SK-N-SH (cell line): ENCODE data around the gene ZBTB7A. TPM values are rescaled to one million over a fixed set of nuclear protein-coding genes. Genes with fewer than 3 reads are reported as not detected.

Experiments used
- CTCF ChIA-PET: fragments of 300-600, 350-600 bp; formaldehyde crosslinking; extraction: SDS; loops from one replicate; lab custom pipeline; 2021; lab: Yijun Ruan, JAX
- POLR2A ChIA-PET: fragments of 350-600 bp; sonication (Branson Sonifier 250); formaldehyde crosslinking; extraction: SDS; loops from one replicate; lab custom pipeline; 2020; ENCODE audit warnings: antibody characterized with exemption, inconsistent platforms; lab: Yijun Ruan, JAX
- DNase-seq: peaks from one replicate; pipeline ENCODE4 v3.0.0; 2012
- H2AFZ ChIP-seq: fragments of 200-600 bp; sonication (generic); 2 replicates; pipeline ENCODE4 v1.8.1; 2016; ENCODE audit warnings: antibody characterized with exemption, mild to moderate bottlenecking, low read depth
- H3F3A ChIP-seq: fragments of 200-600 bp; sonication (generic); replicated peaks from 2 replicates; pipeline ENCODE3; 2016; ENCODE audit warnings: antibody characterized with exemption, mild to moderate bottlenecking; ENCODE audit not compliant: insufficient read depth
- H3K27ac ChIP-seq, 2 experiments: fragments of 200-500 bp in 1 of 2; fragments of 200-600 bp in 1 of 2; sonication (Bioruptor generic) in 1 of 2; sonication (generic), shearing (Covaris generic) in 1 of 2; 2 replicates each; pipeline versions ENCODE4 v1.5.1 to v1.6.1; 2014 to 2016; ENCODE audit warnings: low read depth in 2 of 2, inconsistent platforms in 1 of 2, low read length in 1 of 2, mild to moderate bottlenecking in 1 of 2, mixed read lengths in 1 of 2
- H3K27me3 ChIP-seq: fragments of 200-600 bp; sonication (generic), shearing (Covaris generic); 2 replicates; pipeline ENCODE4 v1.6.1; 2016; ENCODE audit warnings: mixed run types; ENCODE audit not compliant: insufficient read depth
- H3K36me3 ChIP-seq, 2 experiments: fragments of 200-500 bp in 1 of 2; fragments of 200-600 bp in 1 of 2; sonication (Bioruptor generic) in 1 of 2; sonication (generic) in 1 of 2; replicated peaks in 1 of 2; 2 replicates each; pipeline versions ENCODE3 to v1.5.1; 2014 to 2016; ENCODE audit warnings: low read length in 1 of 2, mild to moderate bottlenecking in 1 of 2; ENCODE audit not compliant: insufficient read depth in 2 of 2, control insufficient read depth in 1 of 2
- H3K4me1 ChIP-seq, 2 experiments: fragments of 200-500 bp in 1 of 2; fragments of 200-600 bp in 1 of 2; sonication (Bioruptor generic) in 1 of 2; sonication (generic), shearing (Covaris generic) in 1 of 2; 2 replicates each; pipeline versions ENCODE4 v1.5.1 to v1.6.1; 2014 to 2016; ENCODE audit warnings: low read depth in 1 of 2, low read length in 1 of 2, mixed run types in 1 of 2; ENCODE audit not compliant: insufficient read depth in 2 of 2, control insufficient read depth in 1 of 2
- H3K4me2 ChIP-seq: fragments of 200-600 bp; sonication (generic), shearing (Covaris generic); 2 replicates; pipeline ENCODE4 v1.6.1; 2017; ENCODE audit warnings: mixed run types
- H3K4me3 ChIP-seq, 2 experiments: fragments of 200-500 bp in 1 of 2; fragments of 200-600 bp in 1 of 2; sonication (Bioruptor generic) in 1 of 2; sonication (generic), shearing (Covaris generic) in 1 of 2; 2 replicates each; pipeline versions ENCODE4 v1.5.1 to v1.8.1; 2014 to 2016; ENCODE audit warnings: low read depth in 2 of 2, inconsistent platforms in 1 of 2, low read length in 1 of 2, mild to moderate bottlenecking in 1 of 2, mixed read lengths in 1 of 2, moderate library complexity in 1 of 2
- H3K79me2 ChIP-seq: fragments of 200-600 bp; sonication (generic); 2 replicates; pipeline ENCODE4 v1.8.1; 2017; ENCODE audit warnings: mild to moderate bottlenecking; ENCODE audit not compliant: insufficient read depth
- H3K9ac ChIP-seq: fragments of 200-600 bp; sonication (generic); 2 replicates; pipeline ENCODE4 v1.6.1; 2017; ENCODE audit warnings: mixed run types
- H3K9me2 ChIP-seq: fragments of 200-600 bp; sonication (generic); 2 replicates; pipeline ENCODE4 v1.6.1; 2017; ENCODE audit warnings: mixed run types
- H3K9me3 ChIP-seq: fragments of 200-600 bp; sonication (generic); 2 replicates; pipeline ENCODE4 v1.6.1; 2017; ENCODE audit warnings: mixed run types, mild to moderate bottlenecking, moderate library complexity
- H4K20me1 ChIP-seq: fragments of 200-600 bp; sonication (generic); 2 replicates; pipeline ENCODE4 v1.6.1; 2017; ENCODE audit warnings: mild to moderate bottlenecking, mixed run types; ENCODE audit not compliant: insufficient read depth
- CHD2 ChIP-seq: fragments of 150-350 bp; IDR thresholded peaks from 2 replicates; pipeline ENCODE4 v1.6.1; 2018; ENCODE audit warnings: low read length; ENCODE audit not compliant: partially characterized antibody
- ELF1 ChIP-seq: IDR thresholded peaks from 2 replicates; pipeline ENCODE4 v1.4.0; 2012
- EZH2phosphoT487 ChIP-seq: fragments of 200-600 bp; sonication (generic); IDR thresholded peaks from 2 replicates; pipeline ENCODE4 v1.6.1; 2017; ENCODE audit warnings: low read depth, mixed run types, mild to moderate bottlenecking, antibody characterized with exemption, moderate library complexity, borderline replicate concordance
- FOXJ3 ChIP-seq: sonication (generic); formaldehyde crosslinking; IDR thresholded peaks from 2 replicates; pipeline ENCODE4 v1.5.1; 2020; ENCODE audit warnings: mild to moderate bottlenecking, missing genetic modification reagents
- GABPA ChIP-seq: IDR thresholded peaks from 2 replicates; pipeline ENCODE4 v1.4.0; 2012; ENCODE audit warnings: low read depth, mild to moderate bottlenecking
- GATA2 ChIP-seq: sonication (generic); formaldehyde crosslinking; IDR thresholded peaks from 2 replicates; pipeline ENCODE4 v1.5.0; 2020; ENCODE audit warnings: mild to moderate bottlenecking, missing genetic modification reagents
- IRF3 ChIP-seq: fragments of 150-350 bp; IDR thresholded peaks from 2 replicates; pipeline ENCODE4 v1.6.1; 2016; ENCODE audit warnings: mild to moderate bottlenecking, low read depth, low read length
- JUND ChIP-seq: IDR thresholded peaks from 2 replicates; pipeline ENCODE4 v1.4.0; 2012
- MEF2A ChIP-seq: IDR thresholded peaks from 2 replicates; pipeline ENCODE4 v1.4.0; 2012; ENCODE audit warnings: low read depth, borderline replicate concordance
- PBX3 ChIP-seq: IDR thresholded peaks from 2 replicates; pipeline ENCODE4; 2012
- POLR2AphosphoS5 ChIP-seq: IDR thresholded peaks from 2 replicates; pipeline ENCODE4 v1.6.1; 2012; ENCODE audit warnings: low read depth, low read length
- RCOR1 ChIP-seq: fragments of 150-350 bp; IDR thresholded peaks from 2 replicates; pipeline ENCODE4 v1.6.1; 2017; ENCODE audit warnings: antibody characterized with exemption, low read length
- RXRA ChIP-seq: IDR thresholded peaks from 2 replicates; pipeline ENCODE4 v1.4.0; 2012; ENCODE audit warnings: low read depth, mild to moderate bottlenecking, borderline replicate concordance
- SIN3A ChIP-seq: IDR thresholded peaks from 2 replicates; pipeline ENCODE4 v1.6.1; 2012; ENCODE audit warnings: low read depth, mild to moderate bottlenecking, low read length, moderate library complexity, borderline replicate concordance
- SMC3 ChIP-seq: IDR thresholded peaks from 2 replicates; pipeline ENCODE4 v1.6.1; 2012; ENCODE audit warnings: low read depth, low read length, improper control_type of control experiment
- TAF1 ChIP-seq: IDR thresholded peaks from 2 replicates; pipeline ENCODE4 v1.6.1; 2012; ENCODE audit warnings: low read depth, mild to moderate bottlenecking, low read length, moderate library complexity, borderline replicate concordance
- USF1 ChIP-seq: IDR thresholded peaks from 2 replicates; pipeline ENCODE4 v1.4.0; 2012; ENCODE audit warnings: low read depth, borderline replicate concordance
- WGBS: methylation state at CpG from one replicate; pipeline ENCODE4 v1.1.6; 2017; ENCODE audit warnings: low lambda C conversion rate; 5-methylcytosine and 5-hydroxymethylcytosine counted together
- polyA plus RNA-seq, 3 experiments: library from polyadenylated mRNA; depleted of rRNA; stranded (reverse); fragments of >200 nt; gene quantifications; 2 replicates each; pipeline ENCODE4 v1.2.3, GENCODE V29; 2012
- TF ChIP-seq, protein P1 (sequence below): fragments of 200-600 bp; sonication (generic); IDR thresholded peaks from 2 replicates; pipeline ENCODE4 v1.6.1; 2017; ENCODE audit warnings: antibody characterized with exemption, mild to moderate bottlenecking, moderate library complexity
- TF ChIP-seq, protein P2 (sequence below): fragments of 150-350 bp; IDR thresholded peaks from 2 replicates; pipeline ENCODE4 v1.6.1; 2017; ENCODE audit warnings: antibody characterized with exemption, low read length, low read depth, borderline replicate concordance
- TF ChIP-seq, protein P3 (sequence below): IDR thresholded peaks from 2 replicates; pipeline ENCODE4 v1.4.0; 2012; ENCODE audit warnings: low read depth, borderline replicate concordance

ZBTB7A gene
- polyA plus RNA-seq, 1 of the 3 experiments (the other 2 are of a cell fraction): 7.4 TPM

DNA sequence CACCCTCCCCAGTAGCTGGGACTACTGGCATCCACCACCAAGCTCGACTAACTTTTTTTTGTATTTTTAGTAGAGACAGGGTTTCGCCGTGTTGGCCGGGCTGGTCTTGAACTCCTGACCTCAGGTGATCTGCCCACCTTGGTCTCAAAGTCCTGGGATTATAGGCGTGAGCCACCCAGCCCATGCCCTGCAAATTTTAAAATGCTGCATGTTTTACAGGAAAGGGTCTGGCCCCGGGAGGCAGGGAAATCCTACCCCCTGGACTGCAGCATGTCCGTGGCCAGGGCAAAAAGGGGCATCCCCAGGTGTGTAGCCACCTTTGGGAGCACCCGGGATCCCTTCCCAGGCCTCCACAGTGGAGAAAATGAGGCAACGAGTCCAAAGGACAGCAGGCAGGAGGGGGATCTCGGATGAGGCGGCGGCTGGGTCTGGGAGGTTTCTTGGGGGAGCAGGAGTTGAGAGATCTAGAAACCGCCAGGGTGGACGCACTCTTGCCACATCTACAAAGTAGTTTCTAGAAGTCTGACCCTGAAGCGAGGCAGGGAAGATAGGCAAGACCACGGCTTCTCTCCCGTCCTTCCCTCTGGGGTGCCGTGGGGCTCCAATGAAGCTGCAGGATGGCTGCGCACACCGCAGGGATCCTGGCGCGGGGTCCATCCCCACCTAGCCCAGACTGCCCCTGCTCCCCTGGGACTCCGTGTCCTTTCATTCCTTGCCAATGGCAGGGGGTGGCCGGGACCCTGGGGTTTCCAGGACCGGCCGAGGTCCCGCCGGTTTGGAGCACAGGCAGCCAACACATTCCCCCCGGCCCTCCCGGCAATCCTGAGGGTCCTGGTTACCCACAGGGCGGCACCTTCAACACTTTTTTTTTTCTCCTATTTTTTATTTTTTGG, 21.3 kb upstream of the ZBTB7A start (continued):
- TF ChIP-seq, protein P1, sequence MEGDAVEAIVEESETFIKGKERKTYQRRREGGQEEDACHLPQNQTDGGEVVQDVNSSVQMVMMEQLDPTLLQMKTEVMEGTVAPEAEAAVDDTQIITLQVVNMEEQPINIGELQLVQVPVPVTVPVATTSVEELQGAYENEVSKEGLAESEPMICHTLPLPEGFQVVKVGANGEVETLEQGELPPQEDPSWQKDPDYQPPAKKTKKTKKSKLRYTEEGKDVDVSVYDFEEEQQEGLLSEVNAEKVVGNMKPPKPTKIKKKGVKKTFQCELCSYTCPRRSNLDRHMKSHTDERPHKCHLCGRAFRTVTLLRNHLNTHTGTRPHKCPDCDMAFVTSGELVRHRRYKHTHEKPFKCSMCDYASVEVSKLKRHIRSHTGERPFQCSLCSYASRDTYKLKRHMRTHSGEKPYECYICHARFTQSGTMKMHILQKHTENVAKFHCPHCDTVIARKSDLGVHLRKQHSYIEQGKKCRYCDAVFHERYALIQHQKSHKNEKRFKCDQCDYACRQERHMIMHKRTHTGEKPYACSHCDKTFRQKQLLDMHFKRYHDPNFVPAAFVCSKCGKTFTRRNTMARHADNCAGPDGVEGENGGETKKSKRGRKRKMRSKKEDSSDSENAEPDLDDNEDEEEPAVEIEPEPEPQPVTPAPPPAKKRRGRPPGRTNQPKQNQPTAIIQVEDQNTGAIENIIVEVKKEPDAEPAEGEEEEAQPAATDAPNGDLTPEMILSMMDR: no peak
- TF ChIP-seq JUND: no peak
- no peak for TF ChIP-seq ELF1
- no peak for TF ChIP-seq TAF1
- no peak for TF ChIP-seq RCOR1
- TF ChIP-seq GABPA: no peak
- TF ChIP-seq, all 33 proteins: peak for 0

DNA sequence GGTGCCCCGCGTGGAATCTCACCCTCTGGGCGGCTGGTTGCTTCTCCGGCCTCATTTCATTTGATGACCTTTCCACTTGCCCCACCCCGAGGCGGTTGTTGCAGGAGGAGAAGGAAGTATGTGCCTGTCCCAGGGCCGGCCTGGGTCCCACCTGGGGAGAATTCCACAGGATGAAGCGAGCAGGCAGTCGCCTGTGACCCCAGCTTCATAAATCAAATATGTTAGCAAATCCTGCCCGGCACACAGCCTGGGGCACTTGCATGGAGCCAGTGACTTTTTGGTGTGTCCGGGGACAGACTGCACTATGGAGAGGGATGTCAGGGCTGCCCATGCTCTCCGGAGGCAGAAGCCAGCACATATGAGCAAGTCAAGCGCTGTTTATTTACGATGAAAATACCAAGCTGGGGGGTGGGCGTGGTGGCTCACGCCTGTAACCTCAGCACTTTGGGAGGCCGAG, 19.7 kb upstream of the ZBTB7A start:
- Histone ChIP-seq H3K4me1 (no peaks in the 10 kb centered on the region), H3K4me2 (no peak overlapping the region), H3K79me2 (no peaks in the 10 kb centered on the region), H3K27ac (no peak overlapping the region), H2AFZ (no peak overlapping the region), H3K36me3 (peaks cover 0 to 8% of the 10 kb centered on the region in 2 experiments), H3K4me3 (no peak overlapping the region), H3K9me3 (no peaks in the 10 kb centered on the region), H3K9ac (no peak overlapping the region), H4K20me1 (no peaks in the 10 kb centered on the region), H3K9me2 (no peaks in the 10 kb centered on the region), H3F3A (no peaks in the 10 kb centered on the region), H3K27me3 (no peaks in the 10 kb centered on the region)
- WGBS: 45% methylated on average over 15 of the region's 17 CpGs
- ChIA-PET POLR2A (interaction anchor here (0.7 kb wide), 1 partner anchor 31 kb away, joined by 4 read pairs; no protein-coding TSS in a partner anchor), CTCF (interaction anchor here (1.8 kb wide), 1 partner anchor 53 kb away, joined by 5 read pairs; no protein-coding TSS in a partner anchor)
- no peak for DNase-seq
- TF ChIP-seq SMC3 (no peak), CHD2 (no peak), TAF1 (no peak), RXRA (no peak), POLR2AphosphoS5 (no peak), USF1 (no peak), PBX3 (no peak), FOXJ3 (no peak), MEF2A (no peak), GATA2 (no peak), RCOR1 (no peak), IRF3 (no peak), EZH2phosphoT487 (no peak), SIN3A (no peak)
- TF ChIP-seq, protein P2, sequence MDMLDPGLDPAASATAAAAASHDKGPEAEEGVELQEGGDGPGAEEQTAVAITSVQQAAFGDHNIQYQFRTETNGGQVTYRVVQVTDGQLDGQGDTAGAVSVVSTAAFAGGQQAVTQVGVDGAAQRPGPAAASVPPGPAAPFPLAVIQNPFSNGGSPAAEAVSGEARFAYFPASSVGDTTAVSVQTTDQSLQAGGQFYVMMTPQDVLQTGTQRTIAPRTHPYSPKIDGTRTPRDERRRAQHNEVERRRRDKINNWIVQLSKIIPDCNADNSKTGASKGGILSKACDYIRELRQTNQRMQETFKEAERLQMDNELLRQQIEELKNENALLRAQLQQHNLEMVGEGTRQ: no peak
- TF ChIP-seq, protein P3, sequence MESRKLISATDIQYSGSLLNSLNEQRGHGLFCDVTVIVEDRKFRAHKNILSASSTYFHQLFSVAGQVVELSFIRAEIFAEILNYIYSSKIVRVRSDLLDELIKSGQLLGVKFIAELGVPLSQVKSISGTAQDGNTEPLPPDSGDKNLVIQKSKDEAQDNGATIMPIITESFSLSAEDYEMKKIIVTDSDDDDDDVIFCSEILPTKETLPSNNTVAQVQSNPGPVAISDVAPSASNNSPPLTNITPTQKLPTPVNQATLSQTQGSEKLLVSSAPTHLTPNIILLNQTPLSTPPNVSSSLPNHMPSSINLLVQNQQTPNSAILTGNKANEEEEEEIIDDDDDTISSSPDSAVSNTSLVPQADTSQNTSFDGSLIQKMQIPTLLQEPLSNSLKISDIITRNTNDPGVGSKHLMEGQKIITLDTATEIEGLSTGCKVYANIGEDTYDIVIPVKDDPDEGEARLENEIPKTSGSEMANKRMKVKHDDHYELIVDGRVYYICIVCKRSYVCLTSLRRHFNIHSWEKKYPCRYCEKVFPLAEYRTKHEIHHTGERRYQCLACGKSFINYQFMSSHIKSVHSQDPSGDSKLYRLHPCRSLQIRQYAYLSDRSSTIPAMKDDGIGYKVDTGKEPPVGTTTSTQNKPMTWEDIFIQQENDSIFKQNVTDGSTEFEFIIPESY: no peak
